ENCODE results near the gene LRRC52.

The LRRC52 gene

GRCh38 chr1:165537356-165538109 is 6.3 kb upstream of the LRRC52 start:
- DNase-seq (ENCODE audit: low read depth): no peak

GRCh38 chr1:165539306-165539705 is 4.5 kb upstream of the LRRC52 start:
- DNase-seq (ENCODE audit: low read depth): no peak

GRCh38 chr1:165539908-165540307 is 3.9 kb upstream of the LRRC52 start:
- no peak for DNase-seq (ENCODE audit: low read depth)

GRCh38 chr1:165542015-165542631 is 1.7 kb upstream of the LRRC52 start:
- DNase-seq (ENCODE audit: low read depth): no peak

- no peak for DNase-seq (ENCODE audit: low read depth)
Observed at GRCh38 chr1:165542647-165543046, 1.2 kb upstream of the LRRC52 start.

GRCh38 chr1:165544996-165545395 is 1.2 kb downstream of the LRRC52 start:
- DNase-seq (ENCODE audit: low read depth): no peak

GRCh38 chr1:165545974-165546373 is 2.2 kb downstream of the LRRC52 start:
- DNase-seq (ENCODE audit: low read depth): no peak

GRCh38 chr1:165549973-165550372 is 6.2 kb downstream of the LRRC52 start:
- no peak for DNase-seq (ENCODE audit: low read depth)

- DNase-seq (ENCODE audit: low read depth): no peak
Observed at GRCh38 chr1:165551469-165551868, 7.7 kb downstream of the LRRC52 start.

- DNase-seq (ENCODE audit: low read depth): no peak
Observed at GRCh38 chr1:165560883-165561656, 17.3 kb downstream of the LRRC52 start.

GRCh38 chr1:165562571-165562970 is 18.8 kb downstream of the LRRC52 start:
- DNase-seq (ENCODE audit: low read depth): no peak

GRCh38 chr1:165563551-165563950 is 19.8 kb downstream of the LRRC52 start:
- DNase-seq (ENCODE audit: low read depth): no peak

GRCh38 chr1:165564561-165564960 is 20.8 kb downstream of the LRRC52 start:
- DNase-seq (ENCODE audit: low read depth): no peak

GRCh38 chr1:165565751-165566490 is 22.1 kb downstream of the LRRC52 start:
- no peak for DNase-seq (ENCODE audit: low read depth)

GRCh38 chr1:165570078-165570477 is 26.3 kb downstream of the LRRC52 start:
- DNase-seq (ENCODE audit: low read depth): no peak

GRCh38 chr1:165573787-165574186 is 30.0 kb downstream of the LRRC52 start:
- no peak for DNase-seq (ENCODE audit: low read depth)

- no peak for DNase-seq (ENCODE audit: low read depth)
Observed at GRCh38 chr1:165574295-165574694, 30.5 kb downstream of the LRRC52 start.

- DNase-seq (ENCODE audit: low read depth): no peak
Observed at GRCh38 chr1:165575468-165576099, 31.8 kb downstream of the LRRC52 start.

GRCh38 chr1:165576536-165576935 is 32.7 kb downstream of the LRRC52 start:
- DNase-seq (ENCODE audit: low read depth): no peak

- DNase-seq (ENCODE audit: low read depth): no peak
Observed at GRCh38 chr1:165577707-165578106, 33.9 kb downstream of the LRRC52 start.

- DNase-seq (ENCODE audit: low read depth): no peak
Observed at GRCh38 chr1:165580931-165581871, 37.4 kb downstream of the LRRC52 start.

Measured in stimulated activated CD8-positive, alpha-beta memory T cell treated with anti-CD3 and anti-CD28 coated beads, Interleukin-15, amount 100 ng/mL, for 1 hour (primary cell).